ENCODE measurements around the gene CYLC2.

DNA sequence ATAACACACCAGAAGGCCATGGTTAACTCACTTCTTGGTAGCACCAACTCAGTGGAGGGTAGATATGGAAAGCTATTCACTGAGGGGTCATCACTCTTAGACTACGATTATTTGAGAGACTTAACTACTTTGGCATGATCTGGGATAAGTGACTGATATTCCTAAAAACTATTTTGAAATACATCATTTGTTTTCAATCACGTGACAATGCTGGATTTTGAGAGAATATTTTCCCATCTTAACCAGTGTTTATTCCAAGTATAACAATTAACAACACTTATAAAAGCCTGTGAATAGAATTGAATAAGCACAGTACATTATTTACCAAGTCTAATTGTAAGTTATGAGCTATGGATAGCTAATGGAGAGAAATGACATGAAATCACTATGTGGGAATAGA is 22.4 kb upstream of the CYLC2 start:
- TF ChIP-seq, protein P1, sequence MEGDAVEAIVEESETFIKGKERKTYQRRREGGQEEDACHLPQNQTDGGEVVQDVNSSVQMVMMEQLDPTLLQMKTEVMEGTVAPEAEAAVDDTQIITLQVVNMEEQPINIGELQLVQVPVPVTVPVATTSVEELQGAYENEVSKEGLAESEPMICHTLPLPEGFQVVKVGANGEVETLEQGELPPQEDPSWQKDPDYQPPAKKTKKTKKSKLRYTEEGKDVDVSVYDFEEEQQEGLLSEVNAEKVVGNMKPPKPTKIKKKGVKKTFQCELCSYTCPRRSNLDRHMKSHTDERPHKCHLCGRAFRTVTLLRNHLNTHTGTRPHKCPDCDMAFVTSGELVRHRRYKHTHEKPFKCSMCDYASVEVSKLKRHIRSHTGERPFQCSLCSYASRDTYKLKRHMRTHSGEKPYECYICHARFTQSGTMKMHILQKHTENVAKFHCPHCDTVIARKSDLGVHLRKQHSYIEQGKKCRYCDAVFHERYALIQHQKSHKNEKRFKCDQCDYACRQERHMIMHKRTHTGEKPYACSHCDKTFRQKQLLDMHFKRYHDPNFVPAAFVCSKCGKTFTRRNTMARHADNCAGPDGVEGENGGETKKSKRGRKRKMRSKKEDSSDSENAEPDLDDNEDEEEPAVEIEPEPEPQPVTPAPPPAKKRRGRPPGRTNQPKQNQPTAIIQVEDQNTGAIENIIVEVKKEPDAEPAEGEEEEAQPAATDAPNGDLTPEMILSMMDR (IDR thresholded peaks at IDR 0.05): no peak
- no peak for TF ChIP-seq POLR2A (IDR thresholded peaks at IDR 0.05)

Data from ovary (tissue), 3 donors.